Fibroblast of pulmonary artery (primary cell): ENCODE data around the gene PCSK2.

Experiments
- DNase-seq: peaks from one replicate; pipeline ENCODE4 v3.0.0-alpha.2; 2010; ENCODE audit warnings: low read depth
- H3K4me3 ChIP-seq: replicated peaks from 2 replicates; pipeline ENCODE4 v1.5.1; 2011; ENCODE audit warnings: low read depth, mild to moderate bottlenecking, control low read depth, low read length, moderate library complexity
- CTCF ChIP-seq: IDR thresholded peaks from 2 replicates; pipeline ENCODE4 v1.5.1; 2011; ENCODE audit warnings: mild to moderate bottlenecking, control low read depth, low read length, inconsistent platforms; ENCODE audit errors: missing control alignments

Gene PCSK2

GRCh38 chr20:17473659-17474058 lies 246.8 kb downstream of the PCSK2 start:
- no peak overlapping the region for H3K4me3 ChIP-seq
- TF ChIP-seq CTCF, result no peak
- no peak for DNase-seq

DNA sequence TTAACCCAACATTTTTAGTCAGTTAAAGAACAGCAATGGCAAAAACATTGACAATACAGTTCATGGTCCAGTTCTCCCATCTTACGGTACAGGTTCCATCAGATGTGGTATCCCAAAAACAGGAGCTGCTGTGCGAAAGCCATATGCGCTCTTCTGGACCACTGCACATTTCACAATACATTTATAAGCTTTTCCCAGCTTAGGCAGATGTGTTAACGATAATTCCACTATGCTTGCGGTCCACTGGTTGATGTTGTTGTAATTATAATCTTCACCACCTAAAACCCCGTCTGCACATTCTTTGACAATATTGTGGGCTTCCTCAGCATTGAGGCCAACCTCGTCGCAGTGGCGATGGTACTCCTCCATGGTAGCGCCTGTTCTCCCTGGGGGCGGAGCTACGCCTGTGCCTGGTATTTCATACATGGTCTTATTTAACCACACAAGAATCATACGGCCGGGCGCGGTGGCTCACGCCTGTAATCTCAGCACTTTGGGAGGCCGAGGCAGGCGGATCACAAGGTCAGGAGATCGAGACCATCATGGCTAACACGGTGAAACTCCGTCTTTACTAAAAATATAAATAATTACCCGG lies 252.3 kb downstream of the PCSK2 start:
- DNase-seq, result no peak
- TF ChIP-seq CTCF, result no peak
- no peak overlapping the region for H3K4me3 ChIP-seq

GRCh38 chr20:17480696-17481095 lies 253.9 kb downstream of the PCSK2 start:
- no peak for DNase-seq
- TF ChIP-seq CTCF, result no peak
- H3K4me3 ChIP-seq, result no peak overlapping the region

DNA sequence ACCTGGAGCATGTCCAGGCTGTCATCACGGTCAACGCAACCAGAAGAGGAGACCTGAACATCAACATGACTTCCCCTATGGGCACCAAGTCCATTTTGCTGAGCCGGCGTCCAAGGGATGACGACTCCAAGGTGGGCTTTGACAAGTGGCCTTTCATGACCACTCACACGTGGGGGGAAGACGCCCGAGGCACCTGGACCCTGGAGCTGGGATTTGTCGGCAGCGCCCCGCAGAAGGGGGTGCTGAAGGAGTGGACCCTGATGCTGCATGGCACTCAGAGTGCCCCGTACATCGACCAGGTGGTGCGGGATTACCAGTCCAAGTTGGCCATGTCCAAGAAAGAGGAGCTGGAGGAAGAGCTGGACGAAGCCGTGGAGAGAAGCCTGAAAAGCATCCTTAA lies 254.8 kb downstream of the PCSK2 start:
- no peak overlapping the region for H3K4me3 ChIP-seq
- DNase-seq, result no peak
- TF ChIP-seq CTCF, result no peak

DNA sequence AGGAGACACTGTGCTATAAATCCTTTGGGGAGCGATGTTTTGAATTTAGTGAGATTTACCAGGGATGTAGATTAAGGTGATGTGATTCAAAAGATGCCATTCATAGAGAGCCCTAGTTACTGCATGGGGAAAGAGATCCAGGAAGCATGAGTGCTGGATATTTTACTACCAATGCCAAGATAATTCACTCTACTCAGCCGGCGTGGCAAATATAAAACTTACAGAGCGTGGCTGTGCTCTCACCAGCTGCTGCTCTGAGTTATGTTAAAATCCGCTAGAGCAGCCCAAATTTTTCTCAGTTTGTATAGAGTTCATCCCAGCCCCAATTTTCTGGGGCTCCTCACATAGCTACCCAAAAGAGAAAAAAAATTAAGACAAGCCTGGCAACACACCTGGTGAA lies 255.7 kb downstream of the PCSK2 start:
- no peak for TF ChIP-seq CTCF
- H3K4me3 ChIP-seq, result no peak overlapping the region
- no peak for DNase-seq

GRCh38 chr20:17485017-17485416 lies 258.2 kb downstream of the PCSK2 start:
- no peak for TF ChIP-seq CTCF

DNA sequence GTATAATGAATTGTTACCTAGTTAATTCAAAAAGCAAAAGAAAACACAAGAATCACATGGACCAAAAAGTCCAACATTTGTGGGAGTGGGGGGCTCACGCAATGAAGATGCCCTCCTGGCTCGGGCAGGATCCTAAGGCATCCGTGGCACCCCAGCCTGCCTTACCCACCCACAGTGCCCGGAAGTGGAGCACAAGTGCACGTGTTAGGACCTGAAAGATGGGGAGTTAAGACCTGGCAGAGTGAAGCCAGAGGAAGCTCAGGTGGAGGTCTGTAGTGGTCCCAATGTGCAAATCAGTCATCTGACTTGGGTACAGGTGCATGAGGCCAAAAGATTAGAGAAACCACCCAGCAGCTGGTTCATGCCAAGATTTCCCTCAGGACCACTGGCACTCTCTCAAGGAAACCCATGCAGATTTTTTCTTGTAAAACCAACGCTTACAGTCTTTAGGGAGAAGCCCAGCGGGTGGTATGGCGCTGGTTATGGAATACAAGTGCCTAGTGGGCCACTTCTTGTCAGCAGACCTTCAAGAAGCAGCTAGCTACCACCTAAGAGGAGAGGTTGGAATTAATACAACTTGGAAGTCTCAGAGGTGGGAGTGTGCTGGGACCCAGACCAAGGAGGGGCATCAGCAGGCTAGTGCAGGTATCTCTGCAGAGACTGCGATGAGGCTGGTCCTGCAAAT lies 262.2 kb downstream of the PCSK2 start:
- H3K4me3 ChIP-seq, result no peak overlapping the region
- no peak for DNase-seq
- TF ChIP-seq CTCF, result no peak

More at GRCh38 chr20:17485017-17485416, 258.2 kb downstream of the PCSK2 start:
- no peak overlapping the region for H3K4me3 ChIP-seq
- DNase-seq, result no peak
